ENCODE results near the gene ELMO1.

Gene ELMO1

DNA sequence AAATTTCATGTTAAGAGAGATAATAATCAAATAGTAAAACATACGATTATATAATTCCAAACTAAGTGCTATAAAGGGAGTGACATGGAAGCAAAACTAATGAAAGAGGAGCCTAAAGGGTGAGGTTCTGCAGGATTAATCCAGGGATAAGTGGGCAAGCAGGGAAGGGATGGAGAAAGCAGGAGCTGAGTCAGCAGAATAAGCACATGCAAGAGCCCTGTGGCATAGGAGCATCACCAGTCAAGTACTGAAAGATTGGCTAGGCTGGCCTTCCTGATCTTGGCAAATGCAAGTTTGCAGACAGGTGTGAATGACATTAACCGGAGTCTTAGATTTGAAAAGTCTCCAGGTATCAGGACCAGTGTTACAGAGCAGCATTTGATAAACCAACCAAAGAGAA lies 336.4 kb downstream of the ELMO1 start:
- no peak for DNase-seq

DNA sequence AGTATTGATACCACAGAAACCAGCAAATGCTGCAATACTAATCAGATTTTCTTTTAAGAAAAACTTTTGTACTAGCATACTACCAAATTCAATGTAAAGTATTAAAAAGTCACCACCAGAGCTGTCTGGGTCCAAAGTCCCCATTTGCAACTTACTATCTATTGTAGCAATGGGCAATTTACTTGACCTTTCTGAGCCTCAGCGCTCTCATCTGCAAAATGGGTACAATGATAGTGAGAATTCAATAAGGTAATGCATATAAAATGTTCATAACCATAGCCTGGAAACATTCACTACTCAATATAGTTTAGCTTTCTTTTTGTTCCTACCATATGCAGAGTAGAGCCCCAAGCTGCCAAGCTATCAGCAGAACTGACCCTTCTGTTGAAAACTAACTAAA lies 337.2 kb downstream of the ELMO1 start:
- no peak for DNase-seq

GRCh38 chr7:37110660-37111424 lies 337.8 kb downstream of the ELMO1 start:
- no peak for DNase-seq

- DNase-seq = peak; percentile 35
Measured at GRCh38 chr7:37109843-37110242, 338.8 kb downstream of the ELMO1 start.

- no peak for DNase-seq
Measured at GRCh38 chr7:37109016-37109683, 339.5 kb downstream of the ELMO1 start.

- no peak for DNase-seq
Measured at GRCh38 chr7:37108615-37109014, 340.0 kb downstream of the ELMO1 start.

DNA sequence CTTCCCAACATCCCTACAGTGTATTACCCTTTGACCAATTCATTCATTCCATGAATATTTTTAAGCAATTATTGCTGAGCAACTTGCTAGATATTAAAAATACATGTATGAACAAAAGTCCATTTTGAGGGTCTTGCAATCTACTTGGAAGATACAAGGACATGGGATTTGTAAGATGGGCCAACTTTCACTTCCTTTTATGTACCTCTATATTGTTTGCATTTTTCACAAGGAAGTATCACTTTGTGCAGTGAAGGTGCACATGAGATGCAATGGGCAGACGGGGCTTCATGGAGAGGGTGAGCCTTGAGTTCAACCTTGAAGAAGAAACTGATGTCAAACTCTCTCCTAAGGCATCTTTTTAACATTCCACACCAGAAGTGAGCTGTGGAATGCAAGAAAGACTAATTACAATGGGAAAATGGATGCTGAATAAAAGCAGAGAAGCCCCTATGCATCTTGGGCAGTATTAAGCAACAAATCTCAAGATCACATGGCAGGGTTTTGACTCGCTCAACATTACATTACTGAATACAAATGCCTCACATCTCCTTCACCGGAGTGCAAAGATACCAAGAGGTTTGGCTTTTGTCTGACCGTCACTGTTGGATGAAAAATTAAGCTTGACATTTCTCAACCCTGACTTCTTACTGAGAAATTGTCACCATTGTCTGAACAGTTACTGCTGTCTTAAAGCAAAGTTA lies 341.5 kb downstream of the ELMO1 start:
- DNase-seq = no peak

DNA sequence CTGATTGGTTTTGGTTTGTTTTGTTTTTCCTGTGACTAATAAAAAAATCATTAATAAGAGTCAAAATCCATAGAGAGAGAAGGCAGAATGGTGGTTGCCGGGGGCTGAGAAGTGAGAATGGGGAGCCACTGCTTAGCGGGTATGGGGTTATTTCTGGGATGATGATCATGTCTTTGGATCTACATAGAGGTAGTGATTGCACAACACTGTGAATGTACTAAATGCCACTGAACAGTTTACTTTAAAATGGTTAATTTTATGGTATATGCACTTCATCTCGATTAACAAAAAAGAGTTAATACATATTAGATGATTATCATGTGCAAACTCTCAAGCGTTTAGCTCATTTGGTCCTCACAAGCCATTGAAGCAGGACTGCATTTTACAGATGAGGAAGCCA lies 342.9 kb downstream of the ELMO1 start:
- no peak for DNase-seq

- DNase-seq = no peak
Measured at GRCh38 chr7:37104822-37105518, 343.7 kb downstream of the ELMO1 start.

DNA sequence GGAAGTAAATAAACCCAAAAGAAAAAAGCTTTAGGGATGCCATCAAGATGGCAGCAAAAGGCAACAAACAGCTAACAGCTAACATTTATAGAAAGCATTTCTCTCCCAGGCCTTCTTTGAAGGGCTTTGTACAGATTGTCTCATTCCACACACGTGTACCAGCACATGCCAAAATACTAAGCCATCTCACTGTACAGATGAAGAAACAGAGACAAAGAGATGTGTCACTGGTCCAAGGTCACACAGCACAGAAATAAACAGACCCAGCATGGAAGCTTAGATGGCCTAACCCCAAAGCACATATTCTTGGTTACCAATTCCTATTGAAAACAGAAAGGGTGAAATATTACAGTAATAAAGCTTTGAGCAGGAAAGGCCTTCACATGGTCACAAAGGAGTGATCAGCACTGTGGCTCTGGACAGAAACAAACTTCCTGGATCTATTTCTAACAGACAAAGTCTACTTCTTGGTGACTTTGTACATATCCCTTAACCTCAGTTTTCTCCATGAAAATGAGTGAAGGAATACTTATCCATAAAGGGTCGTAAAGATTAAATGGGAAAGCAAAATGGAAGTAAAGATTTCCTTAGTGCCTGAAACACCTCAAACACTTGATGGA lies 346.0 kb downstream of the ELMO1 start:
- DNase-seq = no peak

- no peak for DNase-seq
Measured at GRCh38 chr7:37100735-37101331, 347.8 kb downstream of the ELMO1 start.

DNA sequence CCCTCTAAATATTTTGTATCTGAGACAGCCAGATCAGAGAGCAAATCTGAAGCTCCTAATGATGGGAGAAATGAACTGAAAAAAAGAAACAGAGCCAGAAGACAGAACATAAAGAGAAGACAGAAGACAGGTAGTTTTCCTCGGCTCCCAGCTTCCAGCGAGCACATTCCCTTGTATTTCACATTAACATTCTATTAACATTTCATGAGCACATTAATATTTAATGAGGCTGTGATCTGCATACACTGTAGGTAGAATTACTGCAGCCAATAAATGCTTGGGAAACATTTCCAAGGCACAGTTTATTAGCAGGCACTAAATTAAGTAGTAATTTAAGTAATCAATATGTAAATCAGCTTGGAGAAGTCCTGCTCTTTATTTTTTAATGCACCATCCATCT lies 349.9 kb downstream of the ELMO1 start:
- no peak for DNase-seq

DNA sequence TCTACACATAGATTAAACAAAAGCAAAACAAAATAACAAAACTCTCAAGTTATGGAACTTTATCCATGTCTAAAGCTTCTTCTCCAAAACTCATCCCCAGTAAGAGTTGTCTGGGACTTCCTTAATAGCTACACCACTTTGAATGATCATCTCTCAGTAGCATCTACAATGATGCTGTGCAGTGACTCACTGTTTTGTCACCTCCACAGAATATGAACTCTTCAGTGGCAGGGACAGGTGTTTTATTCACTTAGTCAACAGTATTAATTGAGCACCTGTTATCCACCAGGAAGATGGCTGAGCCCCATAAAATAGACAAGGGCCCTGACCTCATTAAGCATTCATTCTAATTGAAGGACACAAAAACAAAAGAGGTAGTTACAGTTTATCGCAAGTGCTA lies 350.7 kb downstream of the ELMO1 start:
- DNase-seq = no peak

GRCh38 chr7:37097276-37097675 lies 351.4 kb downstream of the ELMO1 start:
- DNase-seq = no peak

- DNase-seq = no peak
Measured at GRCh38 chr7:37096341-37096740, 352.3 kb downstream of the ELMO1 start.

DNA sequence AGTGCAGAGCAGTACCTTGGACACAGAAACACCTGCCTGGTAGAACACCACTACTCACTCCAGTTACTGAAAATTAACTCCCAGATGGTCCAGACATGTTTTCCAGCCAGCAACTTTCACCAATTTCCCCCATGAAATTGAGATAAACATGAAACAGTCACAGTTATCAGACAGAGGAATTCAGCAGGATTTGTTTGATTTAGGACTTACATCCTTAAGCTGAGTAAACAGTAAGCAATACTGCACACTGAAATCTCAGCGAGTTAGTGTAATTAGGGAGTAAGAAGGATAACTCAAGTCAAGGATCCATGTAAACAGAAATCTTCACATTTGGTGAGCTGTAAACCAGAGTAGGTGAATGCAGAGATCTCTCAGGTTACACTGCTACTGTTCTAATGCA lies 353.5 kb downstream of the ELMO1 start:
- no peak for DNase-seq

- DNase-seq = no peak
Measured at GRCh38 chr7:37093257-37093656, 355.4 kb downstream of the ELMO1 start.

- DNase-seq = peak; percentile 97
Measured at GRCh38 chr7:37092548-37092947, 356.1 kb downstream of the ELMO1 start.

DNA sequence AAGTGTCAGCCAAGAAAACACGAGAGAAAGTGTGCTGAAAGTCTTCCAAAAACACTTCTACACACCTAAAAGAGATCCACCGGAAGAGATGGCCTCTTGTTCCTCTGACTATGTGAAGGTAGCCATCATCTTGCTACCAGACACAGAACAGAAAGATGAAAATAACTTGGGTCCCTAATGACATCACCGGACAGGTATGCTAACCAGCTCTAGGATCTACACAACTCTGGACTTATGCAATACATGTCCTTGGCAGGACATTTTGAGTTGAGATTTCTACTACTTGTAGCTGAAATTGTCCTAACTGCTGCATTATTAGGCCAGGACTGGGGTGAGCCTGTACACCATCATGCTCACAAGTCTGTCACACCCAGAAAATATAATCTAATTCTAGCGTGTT lies 358.7 kb downstream of the ELMO1 start:
- no peak for DNase-seq

DNA sequence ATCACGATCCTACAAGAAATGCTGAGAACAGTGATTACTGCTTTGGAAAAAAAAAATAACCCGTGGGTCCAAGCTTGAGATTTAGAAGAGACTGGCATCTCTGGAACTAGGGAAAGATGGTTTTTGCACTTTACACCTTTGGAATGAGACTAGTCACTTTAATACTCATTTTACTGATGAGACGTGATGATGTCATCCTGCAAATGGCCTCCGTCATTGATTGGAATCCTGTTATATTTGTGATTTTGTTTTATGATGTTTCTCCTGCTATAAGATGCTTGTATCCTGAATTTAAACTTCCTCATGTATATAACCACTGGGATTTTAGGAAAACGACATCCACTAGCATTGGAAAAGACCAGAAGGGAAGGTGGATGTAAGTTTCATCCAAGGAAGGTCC lies 363.1 kb downstream of the ELMO1 start:
- DNase-seq = no peak

- peak; percentile 29 for DNase-seq
Measured at GRCh38 chr7:37084303-37084702, 364.4 kb downstream of the ELMO1 start.

- no peak for DNase-seq
Measured at GRCh38 chr7:37083311-37084096, 365.2 kb downstream of the ELMO1 start.
